ENCODE results near the gene KRT36. TPM values are rescaled to one million over a fixed set of nuclear protein-coding genes. Genes with fewer than 3 reads are reported as not detected.

KRT36 gene
- total RNA-seq, 2 donors from 2014 or later = not detected

DNA sequence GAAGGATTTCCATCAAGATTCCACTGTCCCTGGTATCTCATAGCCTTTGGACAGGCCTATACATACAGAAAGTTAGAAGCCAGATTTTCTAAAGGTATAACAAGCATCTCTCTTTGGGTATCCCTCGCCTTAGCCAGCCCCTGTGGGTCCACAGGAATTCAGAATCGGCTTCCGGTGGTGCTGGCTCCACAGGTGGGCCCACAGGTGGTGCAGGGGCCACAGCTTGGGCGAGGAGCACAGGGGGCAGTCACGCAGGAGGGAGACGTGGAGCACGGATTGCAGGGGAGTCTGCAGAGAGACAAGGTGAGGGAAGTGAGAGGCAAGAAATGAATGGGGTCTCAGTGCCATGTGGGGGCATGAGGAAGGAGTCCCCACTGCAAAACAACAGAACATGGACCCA, 52.5 kb downstream of the KRT36 start:
- no peak overlapping the region for H3K27ac ChIP-seq
- no peaks in the 10 kb centered on the region for H3K4me1 ChIP-seq
- no peak overlapping the region for H3K4me3 ChIP-seq
- intact Hi-C loops (cut with DNase I) = no loop called here
- DNase-seq = no peak
- no peak overlapping the region for H3K9ac ChIP-seq (ENCODE audit: low read depth in 2 of 2, low read length in 2 of 2)
- no peaks in the 10 kb centered on the region for H3K36me3 ChIP-seq
- H3K9me3 ChIP-seq = no peaks in the 10 kb centered on the region
- H3K27me3 ChIP-seq = no peaks in the 10 kb centered on the region
- TF ChIP-seq, protein P1, sequence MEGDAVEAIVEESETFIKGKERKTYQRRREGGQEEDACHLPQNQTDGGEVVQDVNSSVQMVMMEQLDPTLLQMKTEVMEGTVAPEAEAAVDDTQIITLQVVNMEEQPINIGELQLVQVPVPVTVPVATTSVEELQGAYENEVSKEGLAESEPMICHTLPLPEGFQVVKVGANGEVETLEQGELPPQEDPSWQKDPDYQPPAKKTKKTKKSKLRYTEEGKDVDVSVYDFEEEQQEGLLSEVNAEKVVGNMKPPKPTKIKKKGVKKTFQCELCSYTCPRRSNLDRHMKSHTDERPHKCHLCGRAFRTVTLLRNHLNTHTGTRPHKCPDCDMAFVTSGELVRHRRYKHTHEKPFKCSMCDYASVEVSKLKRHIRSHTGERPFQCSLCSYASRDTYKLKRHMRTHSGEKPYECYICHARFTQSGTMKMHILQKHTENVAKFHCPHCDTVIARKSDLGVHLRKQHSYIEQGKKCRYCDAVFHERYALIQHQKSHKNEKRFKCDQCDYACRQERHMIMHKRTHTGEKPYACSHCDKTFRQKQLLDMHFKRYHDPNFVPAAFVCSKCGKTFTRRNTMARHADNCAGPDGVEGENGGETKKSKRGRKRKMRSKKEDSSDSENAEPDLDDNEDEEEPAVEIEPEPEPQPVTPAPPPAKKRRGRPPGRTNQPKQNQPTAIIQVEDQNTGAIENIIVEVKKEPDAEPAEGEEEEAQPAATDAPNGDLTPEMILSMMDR (IDR thresholded peaks at IDR 0.05) = no peak

Small RNA genes lying within 50 kb of the gene (microRNA-seq; reads per million reads assigned to microRNA genes)
- not detected for gene MIR6510

Other genes starting within 250 kb of the KRT36 start
- not detected for gene KRTAP9-4, start 240.2 kb downstream of the KRT36 start, total RNA-seq
- gene KRTAP9-9, start 234.5 kb downstream of the KRT36 start, total RNA-seq = not detected
- gene KRTAP9-6, start 224.5 kb downstream of the KRT36 start, total RNA-seq = not detected
- not detected for gene KRTAP9-7, start 214.2 kb downstream of the KRT36 start, total RNA-seq
- gene KRTAP29-1, start 187.1 kb downstream of the KRT36 start, total RNA-seq = not detected
- not detected for gene KRTAP16-1, start 180.6 kb downstream of the KRT36 start, total RNA-seq
- not detected for gene KRTAP17-1, start 174.2 kb downstream of the KRT36 start, total RNA-seq
- gene KRT33A, start 139.1 kb downstream of the KRT36 start, total RNA-seq = not detected
- not detected for gene KRT33B, start 120.1 kb downstream of the KRT36 start, total RNA-seq
- gene KRT34, start 107.6 kb downstream of the KRT36 start, total RNA-seq = not detected
- gene KRT31, start 92.3 kb downstream of the KRT36 start, total RNA-seq = not detected
- gene KRT37, start 65.3 kb downstream of the KRT36 start, total RNA-seq = not detected
- gene KRT38, start 48.9 kb downstream of the KRT36 start, total RNA-seq = not detected
- gene KRT32, start 22.5 kb downstream of the KRT36 start, total RNA-seq = not detected
- gene KRT35, start 8.8 kb downstream of the KRT36 start, total RNA-seq = not detected
- gene KRT13, start 15.7 kb upstream of the KRT36 start, total RNA-seq = under 1 TPM in 1 of 2 donors, not detected in 1; 0.25 TPM
- 10 to 100 TPM in 1 of 2 donors, 1 to 10 TPM in 1; 5.8 to 20.0 TPM for gene KRT15, start 29.0 kb upstream of the KRT36 start, total RNA-seq
- gene KRT19, start 38.4 kb upstream of the KRT36 start, total RNA-seq = 1,000 to 10,000 TPM; 2,159 to 2,203 TPM
- not detected for gene KRT9, start 82.1 kb upstream of the KRT36 start, total RNA-seq
- gene KRT14, start 97.0 kb upstream of the KRT36 start, total RNA-seq = not detected
- not detected for gene KRT16, start 122.9 kb upstream of the KRT36 start, total RNA-seq
- gene KRT17, start 134.7 kb upstream of the KRT36 start, total RNA-seq = 1 to 10 TPM in 1 of 2 donors, not detected in 1; 1.2 TPM
- gene EIF1, start 199.0 kb upstream of the KRT36 start, total RNA-seq = 100 to 1,000 TPM; 574 to 740 TPM
- gene GAST, start 222.4 kb upstream of the KRT36 start, total RNA-seq = not detected
- gene HAP1, start 244.7 kb upstream of the KRT36 start, total RNA-seq = under 1 TPM; 0.10 to 0.53 TPM